ENCODE results near the gene BLNK. TPM values are rescaled to one million over a fixed set of nuclear protein-coding genes. Genes with fewer than 3 reads are reported as not detected.

Gene BLNK
- total RNA-seq, 2 donors from 2014 or later, result not detected

- Mint-ChIP-seq H3K9me3 (peaks cover 6 to 11% of the 10 kb centered on the region in 2 donors), H3K36me3 (peaks cover 54 to 60% of the 10 kb centered on the region in 2 donors), H3K27ac (peak overlapping the region in 1 of 2 donors; percentile 85)
- DNase-seq (ENCODE audit: low spot score in 2 of 2) (no peak), ATAC-seq (peak; percentile 33 to 91)
These were observed 118.9 kb downstream of the BLNK start for GRCh38 chr10:96152437-96152836.

Other genes with a start within 250 kb of the BLNK start
- gene CCNJ, start 228.0 kb downstream of the BLNK start, total RNA-seq, result 1 to 10 TPM; 3.9 to 5.5 TPM
- gene ZNF518A, start 141.3 kb downstream of the BLNK start, total RNA-seq, result 10 to 100 TPM; 16.4 to 20.1 TPM
- under 1 TPM in 1 of 2 donors, not detected in 1; 0.18 TPM for gene DNTT, start 32.9 kb upstream of the BLNK start, total RNA-seq
- gene OPALIN, start 87.4 kb upstream of the BLNK start, total RNA-seq, result not detected
- gene TLL2, start 242.4 kb upstream of the BLNK start, total RNA-seq, result under 1 TPM in 1 of 2 donors, not detected in 1; 0.16 TPM